HCT116 (cell line): ENCODE measurements around the gene STX2. TPM values are rescaled to one million over a fixed set of nuclear protein-coding genes. Genes with fewer than 3 reads are reported as not detected.

Source experiments
- ATAC-seq: fragments of 200-7000 bp; cut with Tn5 transposase; 2 replicates; pipeline ENCODE4 v1.9.1; 2020; ENCODE audit warnings: mild to moderate bottlenecking, moderate library complexity
- BruUV-seq: library from RNA; stranded (reverse); fragments of 400-500 nt; replicated peaks from 2 replicates; lab custom pipeline; 2021; lab: Mats Ljungman, UMichigan
- CTCF ChIA-PET: fragments of 300-600 bp; sonication (Branson Sonifier 250); formaldehyde crosslinking; loops from one replicate; lab custom pipeline; 2021; ENCODE audit warnings: antibody characterized with exemption; lab: Charles Lee
- POLR2A ChIA-PET: fragments of 300-600, 350-600 bp; sonication (Branson Sonifier 250); formaldehyde crosslinking; loops from one replicate; lab custom pipeline; 2021; ENCODE audit warnings: antibody characterized with exemption; lab: Charles Lee
- RAD21 ChIA-PET, 2 experiments: fragments of 300-600 bp; sonication (Branson Sonifier 250); formaldehyde crosslinking; loops; one replicate each; lab custom pipeline; 2023; ENCODE audit warnings: low total read pairs in 2 of 2; ENCODE audit not compliant: uncharacterized antibody in 2 of 2, unreplicated experiment in 2 of 2, low non-redundant PET in 1 of 2; lab: Charles Lee
- DNase-seq: peaks from one replicate; pipeline ENCODE4 v3.0.0-alpha.2; 2010; ENCODE audit warnings: low read depth, low spot score
- H2AFZ ChIP-seq: fragments of 200-600 bp; shearing (Covaris generic), sonication (generic); 2 replicates; pipeline ENCODE4 v1.6.1; 2017; ENCODE audit warnings: low read depth, mixed run types, mixed read lengths, antibody characterized with exemption, low read length; ENCODE audit not compliant: poor library complexity, severe bottlenecking
- H3K27ac ChIP-seq: 2 replicates; pipeline ENCODE4 v1.5.1; 2012; ENCODE audit warnings: low read depth, low read length
- H3K27me3 ChIP-seq: fragments of 200-600 bp; sonication (generic); 2 replicates; pipeline ENCODE4 v1.6.1; 2016; ENCODE audit warnings: mixed run types, low read length, mixed read lengths; ENCODE audit not compliant: insufficient read depth
- H3K36me3 ChIP-seq, 2 experiments: fragments of 200-500 bp in 1 of 2; fragments of 200-600 bp in 1 of 2; sonication (Bioruptor generic) in 1 of 2; sonication (generic) in 1 of 2; 2 replicates each; pipeline versions ENCODE4 v1.5.1 to v1.6.1; 2014 to 2016; ENCODE audit warnings: low read length in 2 of 2, inconsistent platforms in 1 of 2, mixed read lengths in 1 of 2, mixed run types in 1 of 2; ENCODE audit not compliant: insufficient read depth in 2 of 2, control insufficient read depth in 1 of 2
- H3K4me1 ChIP-seq, 2 experiments: fragments of 200-600 bp in 1 of 2; sonication (generic) in 1 of 2; 2 replicates each; pipeline versions ENCODE4 v1.5.1 to v1.6.1; 2012 to 2017; ENCODE audit warnings: low read length in 2 of 2, inconsistent platforms in 1 of 2, mild to moderate bottlenecking in 1 of 2, mixed read lengths in 1 of 2, mixed run types in 1 of 2, moderate library complexity in 1 of 2; ENCODE audit not compliant: insufficient read depth in 2 of 2, control insufficient read depth in 1 of 2
- H3K4me2 ChIP-seq: fragments of 200-600 bp; sonication (generic); 2 replicates; pipeline ENCODE4 v1.6.1; 2017; ENCODE audit warnings: mixed run types, low read length, mixed read lengths
- H3K4me3 ChIP-seq, 2 experiments: fragments of 200-600 bp in 1 of 2; sonication (generic) in 1 of 2; replicated peaks in 1 of 2; 2 replicates each; pipeline ENCODE4 v1.5.1; 2011 to 2016; ENCODE audit warnings: low read length in 2 of 2, control low read depth in 1 of 2, low read depth in 1 of 2, mild to moderate bottlenecking in 1 of 2, mixed read lengths in 1 of 2, mixed run types in 1 of 2
- H3K79me2 ChIP-seq: fragments of 200-600 bp; sonication (generic); 2 replicates; pipeline ENCODE4 v1.6.1; 2017; ENCODE audit warnings: mild to moderate bottlenecking, mixed run types, low read length, moderate library complexity, mixed read lengths; ENCODE audit not compliant: insufficient read depth
- H3K9ac ChIP-seq: fragments of 200-600 bp; sonication (generic); 2 replicates; pipeline ENCODE4 v1.6.1; 2016; ENCODE audit warnings: low read length, mixed read lengths
- H3K9me2 ChIP-seq: fragments of 200-600 bp; sonication (generic), shearing (Covaris generic); 2 replicates; pipeline ENCODE4 v1.6.1; 2017; ENCODE audit warnings: mixed run types, mild to moderate bottlenecking, moderate library complexity; ENCODE audit not compliant: insufficient read depth
- H3K9me3 ChIP-seq, 2 experiments: fragments of 200-500 bp in 1 of 2; fragments of 200-600 bp in 1 of 2; sonication (Bioruptor generic) in 1 of 2; sonication (generic) in 1 of 2; 2 replicates each; pipeline ENCODE4 v1.6.1; 2014 to 2017; ENCODE audit warnings: low read length in 2 of 2, mixed read lengths in 2 of 2, inconsistent platforms in 1 of 2, low read depth in 1 of 2, mild to moderate bottlenecking in 1 of 2, mixed run types in 1 of 2, moderate library complexity in 1 of 2; ENCODE audit not compliant: control insufficient read depth in 1 of 2, insufficient read depth in 1 of 2
- H4K20me1 ChIP-seq: fragments of 200-600 bp; sonication (generic), shearing (Covaris generic); 2 replicates; pipeline ENCODE4 v1.6.1; 2017; ENCODE audit warnings: mixed run types, mild to moderate bottlenecking, moderate library complexity; ENCODE audit not compliant: insufficient read depth
- CBX3 ChIP-seq: IDR thresholded peaks from 2 replicates; pipeline ENCODE4 v1.6.1; 2012; ENCODE audit warnings: low read depth
- EGR1 ChIP-seq: IDR thresholded peaks from 2 replicates; pipeline ENCODE4 v1.6.1; 2012; ENCODE audit warnings: low read depth
- EZH2 ChIP-seq: fragments of 200-600 bp; sonication (generic); IDR thresholded peaks from 2 replicates; pipeline ENCODE4 v1.6.1; 2017; ENCODE audit warnings: antibody characterized with exemption, mixed run types
- EZH2phosphoT487 ChIP-seq: fragments of 200-600 bp; IDR thresholded peaks from 2 replicates; pipeline ENCODE4 v1.6.1; 2018; ENCODE audit warnings: antibody characterized with exemption, borderline replicate concordance
- FOSL1 ChIP-seq: IDR thresholded peaks from 2 replicates; pipeline ENCODE4 v1.6.1; 2012; ENCODE audit warnings: low read depth
- JUND ChIP-seq: IDR thresholded peaks from 2 replicates; pipeline ENCODE4 v1.6.1; 2012
- MAX ChIP-seq: IDR thresholded peaks from 2 replicates; pipeline ENCODE4 v1.6.1; 2012
- POLR2A ChIP-seq: IDR thresholded peaks from 2 replicates; pipeline ENCODE4 v1.7.0; 2011; ENCODE audit warnings: borderline replicate concordance; ENCODE audit not compliant: insufficient read depth, insufficient read length; ENCODE audit errors: extremely low read depth
- RAD21 ChIP-seq: IDR thresholded peaks from 2 replicates; pipeline ENCODE4 v1.6.1; 2012; ENCODE audit warnings: low read depth, mild to moderate bottlenecking
- REST ChIP-seq: IDR thresholded peaks from 2 replicates; pipeline ENCODE4 v1.6.1; 2012; ENCODE audit warnings: low read depth
- SIN3A ChIP-seq: IDR thresholded peaks from 2 replicates; pipeline ENCODE4 v1.6.1; 2012; ENCODE audit warnings: low read depth
- TCF7L2 ChIP-seq: IDR thresholded peaks from 2 replicates; pipeline ENCODE4 v1.7.0; 2011; ENCODE audit warnings: borderline replicate concordance, inconsistent platforms; ENCODE audit not compliant: insufficient read depth, insufficient read length; ENCODE audit errors: extremely low read depth
- YY1 ChIP-seq: IDR thresholded peaks from 2 replicates; pipeline ENCODE4 v1.6.1; 2011; ENCODE audit warnings: low read length, low read depth, moderate library complexity, mild to moderate bottlenecking; ENCODE audit not compliant: insufficient replicate concordance; ENCODE audit errors: extremely low read depth
- ZNF274 ChIP-seq: fragments of 200-500 bp; sonication (Bioruptor generic); IDR thresholded peaks from 2 replicates; pipeline ENCODE4 v1.6.1; 2014; ENCODE audit warnings: mild to moderate bottlenecking, low read depth, low read length, inconsistent platforms
- intact Hi-C: fragments of 100-400 bp; cut with micrococcal nuclease; formaldehyde crosslinking; loops from 2 replicates; pipeline ENCODE4 v1.10.0; 2022
- total RNA-seq: library from RNA; stranded (reverse); gene quantifications from one replicate; pipeline ENCODE4 v1.2.1, GENCODE V29; 2021; ENCODE audit not compliant: unreplicated experiment

The STX2 gene
- total RNA-seq, 1 experiment from 2014 or later, result 19.2 TPM

GRCh38 chr12:130839770-130840404 is 837 bp upstream of the STX2 start:
- Histone ChIP-seq H3K79me2 (peaks cover 10% of the 10 kb centered on the region), H3K27ac (peak overlapping the region; percentile 6; the same call in 1 of the 2 replicates), H2AFZ (peak overlapping the region; percentile 56), H3K9me2 (no peaks in the 10 kb centered on the region), H4K20me1 (no peaks in the 10 kb centered on the region), H3K4me3 (peak overlapping the region in 1 of 2 experiments; percentile 46; a peak in 2 of 4 replicates), H3K4me1 (peaks cover 12 to 20% of the 10 kb centered on the region in 2 experiments; a peak in 3 of 4 replicates), H3K9ac (peak overlapping the region; percentile 43; the same call in 1 of the 2 replicates), H3K4me2 (peak overlapping the region; percentile 88), H3K9me3 (no peaks in the 10 kb centered on the region), H3K36me3 (0 out of 4 replicates have a peak, but pooled peaks cover 0 to 3% of the 10 kb centered on the region in 2 experiments), H3K27me3 (no peaks in the 10 kb centered on the region)
- ChIA-PET CTCF (interaction anchor here (1.1 kb wide), 1 partner anchor 31 kb away, joined by 3 read pairs; no protein-coding TSS in a partner anchor), POLR2A (no interaction called here), RAD21 (no interaction called here)
- intact Hi-C loops, result loop anchor here (1.0 kb wide), 1 partner anchor 31 kb away; no protein-coding TSS in a partner anchor
- TF ChIP-seq SIN3A (peak; percentile 15; the same call in 1 of the 2 replicates), JUND (no peak), CBX3 (peak; percentile 58; the same call in 1 of the 2 replicates)
- DNase-seq (no peak), ATAC-seq (no peak)
- BruUV-seq, result no TSS peak

GRCh38 chr12:130838284-130838950 is 633 bp downstream of the STX2 start:
- no peak for DNase-seq
- TF ChIP-seq TCF7L2 (no peak), POLR2A (no peak), SIN3A (no peak), YY1 (no peak), EZH2 (no peak), ZNF274 (no peak), MAX (no peak), FOSL1 (no peak), EZH2phosphoT487 (no peak), CBX3 (no peak), JUND (no peak), REST (no peak), RAD21 (no peak), EGR1 (no peak)

More at GRCh38 chr12:130838284-130838950, 633 bp downstream of the STX2 start:
- Histone ChIP-seq H4K20me1 (no peaks in the 10 kb centered on the region), H3K79me2 (peaks cover 16% of the 10 kb centered on the region), H3K9me2 (no peaks in the 10 kb centered on the region), H3K36me3 (0 out of 4 replicates have a peak, but pooled peaks cover 0 to 3% of the 10 kb centered on the region in 2 experiments), H3K27me3 (no peaks in the 10 kb centered on the region), H3K4me1 (peaks cover 12 to 20% of the 10 kb centered on the region in 2 experiments; a peak in 3 of 4 replicates), H3K9me3 (no peaks in the 10 kb centered on the region), H3K4me3 (peak overlapping the region; percentile 64 to 77), H2AFZ (no peak overlapping the region), H3K4me2 (peak overlapping the region; percentile 85), H3K27ac (peak overlapping the region; percentile 42; the same call in 1 of the 2 replicates), H3K9ac (peak overlapping the region; percentile 72)
- no TSS peak for BruUV-seq
- peak; percentile 37 for ATAC-seq
- RAD21 ChIA-PET, result no interaction called here
- intact Hi-C loops, result no loop called here
- POLR2A ChIA-PET, result no interaction called here
- CTCF ChIA-PET, result interaction anchor here (0.6 kb wide), 1 partner anchor 10 kb away, joined by 3 read pairs; no protein-coding TSS in a partner anchor
